Keratinocyte (primary cell): ENCODE data around the gene ZSCAN16. TPM values are rescaled to one million over a fixed set of nuclear protein-coding genes. Genes with fewer than 3 reads are reported as not detected.

Experiments used
- DNase-seq: peaks from one replicate; pipeline ENCODE4 v3.0.0-alpha.2; 2011; ENCODE audit warnings: low read depth, missing footprints, low spot score
- FAIRE-seq: peaks from 2 replicates; lab custom pipeline; 2011; peaks lifted over from hg19 to GRCh38; lab: Jason Lieb, UNC
- H2AFZ ChIP-seq: 2 replicates; pipeline ENCODE4 v1.6.0; 2012; ENCODE audit warnings: low read length, control low read depth, inconsistent platforms; ENCODE audit not compliant: control insufficient read depth
- H3K27ac ChIP-seq: 2 replicates; pipeline ENCODE4 v1.5.1; 2011; ENCODE audit warnings: low read length; ENCODE audit not compliant: control insufficient read depth, insufficient read depth
- H3K27me3 ChIP-seq: 3 replicates; pipeline ENCODE4 v1.6.0; 2011; ENCODE audit warnings: low read length; ENCODE audit not compliant: control insufficient read depth, insufficient read depth; ENCODE audit errors: extremely low read depth
- H3K36me3 ChIP-seq, 2 experiments: 2 replicates in 1 of 2; 3 replicates in 1 of 2; pipeline ENCODE4 v1.5.1; 2011; ENCODE audit warnings: low read length in 2 of 2, mild to moderate bottlenecking in 1 of 2; ENCODE audit not compliant: control insufficient read depth in 2 of 2, insufficient read depth in 2 of 2; ENCODE audit errors: extremely low read depth in 1 of 2
- H3K4me1 ChIP-seq: 3 replicates; pipeline ENCODE4 v1.5.1; 2011; ENCODE audit warnings: low read length; ENCODE audit not compliant: control insufficient read depth, insufficient read depth; ENCODE audit errors: extremely low read depth
- H3K4me2 ChIP-seq: 3 replicates; pipeline ENCODE4 v1.6.0; 2011; ENCODE audit warnings: low read depth, low read length; ENCODE audit not compliant: control insufficient read depth, insufficient read depth; ENCODE audit errors: extremely low read depth
- H3K4me3 ChIP-seq, 3 experiments: fragments of 200-600 bp in 1 of 3; sonication (generic) in 1 of 3; 2 replicates in 2 of 3; 3 replicates in 1 of 3; pipeline ENCODE4 v1.5.1; 2011 to 2016; ENCODE audit warnings: low read length in 3 of 3, mild to moderate bottlenecking in 3 of 3, control low read depth in 2 of 3, inconsistent platforms in 1 of 3, low read depth in 1 of 3, mixed read lengths in 1 of 3, mixed run types in 1 of 3, moderate library complexity in 1 of 3; ENCODE audit not compliant: control insufficient read depth in 2 of 3, insufficient read depth in 2 of 3; ENCODE audit errors: extremely low read depth in 1 of 3
- H3K79me2 ChIP-seq: 2 replicates; pipeline ENCODE4 v1.6.0; 2012; ENCODE audit warnings: low read length; ENCODE audit not compliant: control insufficient read depth, insufficient read depth
- H3K9ac ChIP-seq: 3 replicates; pipeline ENCODE4 v1.6.0; 2011; ENCODE audit warnings: low read length; ENCODE audit not compliant: control insufficient read depth, insufficient read depth; ENCODE audit errors: extremely low read depth
- H3K9me1 ChIP-seq: 3 replicates; pipeline ENCODE4 v1.6.0; 2011; ENCODE audit warnings: low read length; ENCODE audit not compliant: control insufficient read depth, insufficient read depth; ENCODE audit errors: extremely low read depth
- H3K9me3 ChIP-seq: 2 replicates; pipeline ENCODE4 v1.5.1; 2012; ENCODE audit warnings: low read depth, low read length; ENCODE audit not compliant: control insufficient read depth
- H4K20me1 ChIP-seq: 3 replicates; pipeline ENCODE4 v1.6.0; 2011; ENCODE audit warnings: low read length; ENCODE audit not compliant: control insufficient read depth, insufficient read depth; ENCODE audit errors: extremely low read depth
- EZH2 ChIP-seq: IDR thresholded peaks from one replicate; pipeline ENCODE4 v1.6.1; 2012; ENCODE audit warnings: inconsistent platforms, mild to moderate bottlenecking, low read length, moderate library complexity
- dilution Hi-C: fragments of 300-500 bp; cut with MboI; formaldehyde crosslinking; loops from one replicate; pipeline ENCODE4 v1.7.0; 2020; ENCODE audit warnings: low sequenced_read_pairs; ENCODE audit not compliant: extremely low pct_ligation_motif_present
- polyA plus RNA-seq, 5 experiments: library from polyadenylated mRNA; depleted of rRNA in 3 of 5; stranded (reverse) in 3 of 5; stranded (forward) in 1 of 5; unstranded in 1 of 5; fragments of >200 nt; gene quantifications; 1 replicate in 1 of 5; 2 replicates in 3 of 5; 3 replicates in 1 of 5; pipeline versions ENCODE4 v1.2.1 to v1.2.3, GENCODE V29; 2011 to 2012; ENCODE audit warnings: missing spikeins in 2 of 5, low read depth in 1 of 5, low replicate concordance in 1 of 5
- TF ChIP-seq, protein P1 (sequence below), 3 experiments: IDR thresholded peaks in 1 of 3; conservative IDR thresholded peaks in 1 of 3; optimal IDR thresholded peaks in 1 of 3; 2 replicates in 2 of 3; 3 replicates in 1 of 3; pipeline versions ENCODE3 to v1.5.1; 2011; ENCODE audit warnings: low read length in 3 of 3, mild to moderate bottlenecking in 3 of 3, moderate library complexity in 2 of 3, control low read depth in 1 of 3, inconsistent platforms in 1 of 3; ENCODE audit not compliant: insufficient read depth in 2 of 3; ENCODE audit errors: extremely low read depth in 1 of 3

The ZSCAN16 gene
- polyA plus RNA-seq, 1 donor (not counting 4 experiments of a cell fraction or from before 2014, with no cell fraction given) = 1.5 TPM

DNA sequence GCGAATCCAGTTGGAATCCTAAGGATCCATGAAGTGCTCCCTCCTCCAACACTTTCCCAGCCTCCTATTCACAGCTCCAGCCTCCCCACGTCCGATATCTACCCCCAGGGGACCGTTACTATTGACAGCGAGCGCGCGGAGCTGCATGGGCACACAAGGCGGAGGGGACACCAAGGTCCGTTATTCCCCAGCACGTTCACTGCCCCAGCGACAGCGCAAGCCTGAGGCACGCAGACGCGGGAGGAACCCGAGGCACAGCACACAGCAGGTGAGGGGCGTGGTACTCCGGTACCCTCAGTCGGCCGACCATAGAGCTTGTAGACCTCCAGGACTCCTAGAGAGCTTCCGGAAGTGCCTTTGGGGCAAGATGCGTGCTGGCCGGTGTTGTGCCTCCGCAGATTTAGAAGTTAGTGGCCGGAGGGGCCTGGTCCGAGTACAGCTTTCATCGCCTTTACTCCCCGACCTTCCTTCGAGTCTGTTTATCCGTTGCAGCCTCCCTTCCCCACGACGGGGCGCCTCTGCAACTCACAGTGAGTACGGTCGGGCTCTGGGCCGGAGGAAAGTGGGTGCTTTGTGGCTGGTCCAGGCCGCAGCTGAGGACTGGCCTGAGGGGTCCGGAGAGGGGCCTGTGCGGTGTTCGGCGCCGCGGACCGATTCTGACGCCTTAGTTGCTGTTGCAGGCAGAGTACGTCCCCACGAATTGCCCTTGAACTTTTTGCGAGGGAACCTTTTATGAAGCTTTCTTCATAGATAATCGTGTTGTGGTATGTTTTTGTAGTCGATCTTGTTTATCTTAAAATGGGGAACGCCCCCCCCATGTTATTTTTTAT, 17.3 kb downstream of the ZSCAN16 start, which contains the start of gene ZKSCAN8:
Gene ZKSCAN8 (plus strand): TSS at position 384 of the 830 bp plus-strand sequence. CDS start 6,525 bp downstream, outside the sequence.
- dilution Hi-C loops = no loop called here
- DNase-seq (no peak), FAIRE-seq (peak; percentile 52)
- Histone ChIP-seq H3K79me2 (peaks cover 32% of the 10 kb centered on the region), H3K27ac (peak within 1 kb of the TSS; percentile 72), H4K20me1 (no peaks in the 10 kb centered on the region), H3K9me1 (no peaks in the 10 kb centered on the region), H3K4me1 (peaks cover 13% of the 10 kb centered on the region), H2AFZ (peak within 1 kb of the TSS; percentile 98), H3K4me3 (peak within 1 kb of the TSS; percentile 87 to 94 (median 89)), H3K9me3 (no peaks in the 10 kb centered on the region), H3K36me3 (peaks cover 0 to 2% of the 10 kb centered on the region in 2 experiments), H3K4me2 (peak within 1 kb of the TSS; percentile 83), H3K9ac (peak within 1 kb of the TSS; percentile 91), H3K27me3 (no peaks in the 10 kb centered on the region)
- no peak for TF ChIP-seq EZH2
- TF ChIP-seq, protein P1, sequence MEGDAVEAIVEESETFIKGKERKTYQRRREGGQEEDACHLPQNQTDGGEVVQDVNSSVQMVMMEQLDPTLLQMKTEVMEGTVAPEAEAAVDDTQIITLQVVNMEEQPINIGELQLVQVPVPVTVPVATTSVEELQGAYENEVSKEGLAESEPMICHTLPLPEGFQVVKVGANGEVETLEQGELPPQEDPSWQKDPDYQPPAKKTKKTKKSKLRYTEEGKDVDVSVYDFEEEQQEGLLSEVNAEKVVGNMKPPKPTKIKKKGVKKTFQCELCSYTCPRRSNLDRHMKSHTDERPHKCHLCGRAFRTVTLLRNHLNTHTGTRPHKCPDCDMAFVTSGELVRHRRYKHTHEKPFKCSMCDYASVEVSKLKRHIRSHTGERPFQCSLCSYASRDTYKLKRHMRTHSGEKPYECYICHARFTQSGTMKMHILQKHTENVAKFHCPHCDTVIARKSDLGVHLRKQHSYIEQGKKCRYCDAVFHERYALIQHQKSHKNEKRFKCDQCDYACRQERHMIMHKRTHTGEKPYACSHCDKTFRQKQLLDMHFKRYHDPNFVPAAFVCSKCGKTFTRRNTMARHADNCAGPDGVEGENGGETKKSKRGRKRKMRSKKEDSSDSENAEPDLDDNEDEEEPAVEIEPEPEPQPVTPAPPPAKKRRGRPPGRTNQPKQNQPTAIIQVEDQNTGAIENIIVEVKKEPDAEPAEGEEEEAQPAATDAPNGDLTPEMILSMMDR (optimal IDR thresholded peaks at IDR 0.05 in 1 of 3, IDR thresholded peaks at IDR 0.05 in 1 of 3, conservative IDR thresholded peaks at IDR 0.05 in 1 of 3; ENCODE audit: extremely low read depth in 1 of 3, insufficient read depth in 2 of 3, low read length in 3 of 3) = no peak

DNA sequence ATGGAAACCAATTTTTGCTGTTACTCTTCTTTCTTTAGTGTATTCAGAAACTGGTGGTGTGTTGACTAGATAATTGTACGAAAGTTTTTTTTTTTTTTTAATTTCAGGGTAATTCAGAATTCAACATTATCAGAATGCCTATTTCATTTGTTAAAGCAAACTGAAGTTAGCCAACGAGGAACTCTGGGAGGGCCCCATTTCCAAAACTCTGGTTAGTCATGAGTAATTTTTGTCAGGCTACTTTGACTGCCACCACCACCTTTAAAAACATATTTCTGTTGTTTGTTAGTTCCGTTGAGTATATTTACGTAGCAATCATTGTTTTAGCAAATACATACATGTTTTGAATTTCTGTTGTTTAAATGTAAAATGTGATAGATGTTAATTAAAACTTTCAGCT, 18.0 kb downstream of the ZSCAN16 start:
- Histone ChIP-seq H3K27ac (peak overlapping the region; percentile 72), H3K36me3 (peaks cover 0 to 2% of the 10 kb centered on the region in 2 experiments), H3K4me3 (peak overlapping the region; percentile 87 to 94 (median 89)), H3K9ac (peak overlapping the region; percentile 91), H3K4me1 (peaks cover 12% of the 10 kb centered on the region), H3K9me1 (no peaks in the 10 kb centered on the region), H4K20me1 (no peaks in the 10 kb centered on the region), H3K4me2 (peak overlapping the region; percentile 83), H2AFZ (peak overlapping the region; percentile 98), H3K79me2 (peaks cover 32% of the 10 kb centered on the region), H3K27me3 (no peaks in the 10 kb centered on the region), H3K9me3 (no peaks in the 10 kb centered on the region)
- no peak for FAIRE-seq
- TF ChIP-seq, protein P1 (optimal IDR thresholded peaks at IDR 0.05 in 1 of 3, IDR thresholded peaks at IDR 0.05 in 1 of 3, conservative IDR thresholded peaks at IDR 0.05 in 1 of 3; ENCODE audit: extremely low read depth in 1 of 3, insufficient read depth in 2 of 3, low read length in 3 of 3) = no peak
- no peak for TF ChIP-seq EZH2
- no peak for DNase-seq
- dilution Hi-C loops = no loop called here
